DOHH2 (cell line): ENCODE results near the gene SSBP3.

ENCODE experiments used
- EZH2phosphoT487 ChIP-seq: fragments of 200-600 bp; sonication (generic); IDR thresholded peaks from 2 replicates; pipeline ENCODE4 v1.6.1; 2017; ENCODE audit warnings: borderline replicate concordance, mild to moderate bottlenecking, antibody characterized with exemption, low read length, moderate library complexity, mixed read lengths
- TF ChIP-seq, protein P1 (sequence below): fragments of 200-600 bp; sonication (generic); IDR thresholded peaks from one replicate; pipeline ENCODE4 v1.5.1; 2014; ENCODE audit warnings: antibody characterized with exemption, mild to moderate bottlenecking, low read depth, low read length; ENCODE audit not compliant: poor library complexity, severe bottlenecking

DNA sequence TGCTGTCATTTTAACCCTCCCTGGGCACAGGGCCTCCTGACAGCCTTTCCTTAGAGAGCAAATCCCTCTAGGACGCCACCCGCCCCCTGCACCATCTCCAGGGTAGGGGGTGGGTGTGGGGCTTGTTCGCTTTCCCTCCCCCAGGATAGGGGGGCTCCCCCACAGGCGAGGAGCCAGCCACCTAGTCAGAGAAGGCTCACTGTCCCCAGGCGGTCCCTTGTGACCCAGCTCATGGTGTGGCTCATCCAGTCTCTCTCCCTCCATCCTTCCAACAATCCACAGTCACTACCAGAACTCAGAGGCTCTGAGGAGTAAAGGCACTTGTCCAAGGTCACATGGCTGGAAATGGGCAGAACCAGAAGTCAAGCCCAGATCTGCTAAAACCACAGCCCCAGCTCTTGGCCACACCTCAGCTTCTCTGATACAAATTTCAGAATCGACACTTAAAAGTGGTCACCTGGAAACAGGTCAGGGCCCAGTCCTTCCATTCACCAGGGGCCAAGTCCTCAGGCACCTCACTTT is 116.4 kb downstream of the SSBP3 start:
- TF ChIP-seq, protein P1, sequence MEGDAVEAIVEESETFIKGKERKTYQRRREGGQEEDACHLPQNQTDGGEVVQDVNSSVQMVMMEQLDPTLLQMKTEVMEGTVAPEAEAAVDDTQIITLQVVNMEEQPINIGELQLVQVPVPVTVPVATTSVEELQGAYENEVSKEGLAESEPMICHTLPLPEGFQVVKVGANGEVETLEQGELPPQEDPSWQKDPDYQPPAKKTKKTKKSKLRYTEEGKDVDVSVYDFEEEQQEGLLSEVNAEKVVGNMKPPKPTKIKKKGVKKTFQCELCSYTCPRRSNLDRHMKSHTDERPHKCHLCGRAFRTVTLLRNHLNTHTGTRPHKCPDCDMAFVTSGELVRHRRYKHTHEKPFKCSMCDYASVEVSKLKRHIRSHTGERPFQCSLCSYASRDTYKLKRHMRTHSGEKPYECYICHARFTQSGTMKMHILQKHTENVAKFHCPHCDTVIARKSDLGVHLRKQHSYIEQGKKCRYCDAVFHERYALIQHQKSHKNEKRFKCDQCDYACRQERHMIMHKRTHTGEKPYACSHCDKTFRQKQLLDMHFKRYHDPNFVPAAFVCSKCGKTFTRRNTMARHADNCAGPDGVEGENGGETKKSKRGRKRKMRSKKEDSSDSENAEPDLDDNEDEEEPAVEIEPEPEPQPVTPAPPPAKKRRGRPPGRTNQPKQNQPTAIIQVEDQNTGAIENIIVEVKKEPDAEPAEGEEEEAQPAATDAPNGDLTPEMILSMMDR: no peak
- TF ChIP-seq EZH2phosphoT487: no peak
